ENCODE results near the gene ANKRD63.

Gene ANKRD63

GRCh38 chr15:40255033-40255432, 27.8 kb downstream of the ANKRD63 start:
- no peak for DNase-seq

GRCh38 chr15:40254452-40254851, 28.4 kb downstream of the ANKRD63 start:
- DNase-seq = no peak

GRCh38 chr15:40253167-40253790, 29.6 kb downstream of the ANKRD63 start:
- DNase-seq = no peak

DNA sequence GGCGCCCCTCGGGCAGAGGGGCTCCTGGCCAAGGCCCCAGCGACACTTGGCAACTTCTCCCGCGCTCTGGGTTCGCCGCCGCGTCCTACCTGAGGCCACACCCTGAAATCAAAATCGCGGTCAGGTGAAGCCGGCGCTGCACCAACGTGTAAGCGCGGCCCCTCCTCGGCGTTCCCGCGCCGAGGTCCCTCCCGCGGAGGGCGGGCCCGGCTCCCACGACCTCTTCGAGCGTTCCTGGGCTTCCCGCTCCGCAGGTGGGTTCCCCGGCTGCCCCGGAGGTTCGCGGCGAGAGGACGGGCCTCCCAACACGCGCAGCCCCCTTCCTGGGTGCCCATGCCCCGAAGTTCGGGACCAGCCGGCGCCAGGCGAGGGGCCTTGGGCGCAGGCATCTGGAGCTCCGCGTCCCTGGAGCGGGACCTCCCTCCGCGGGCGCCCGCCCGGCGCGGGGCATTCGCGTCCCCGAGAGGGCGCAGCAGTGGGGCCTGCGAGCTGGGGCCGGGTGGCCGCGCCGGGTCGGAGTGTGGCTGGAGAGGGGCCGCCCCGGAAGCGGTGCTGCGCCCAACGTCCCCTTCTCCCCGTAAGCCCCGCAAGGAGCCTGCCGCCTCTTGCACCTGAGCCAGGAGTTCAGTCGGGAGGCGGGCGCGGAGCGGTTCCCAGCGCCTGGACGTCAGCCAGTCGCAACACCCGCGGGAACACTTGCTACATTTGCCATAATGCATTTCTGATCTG, 30.3 kb downstream of the ANKRD63 start:
- DNase-seq = no peak

DNA sequence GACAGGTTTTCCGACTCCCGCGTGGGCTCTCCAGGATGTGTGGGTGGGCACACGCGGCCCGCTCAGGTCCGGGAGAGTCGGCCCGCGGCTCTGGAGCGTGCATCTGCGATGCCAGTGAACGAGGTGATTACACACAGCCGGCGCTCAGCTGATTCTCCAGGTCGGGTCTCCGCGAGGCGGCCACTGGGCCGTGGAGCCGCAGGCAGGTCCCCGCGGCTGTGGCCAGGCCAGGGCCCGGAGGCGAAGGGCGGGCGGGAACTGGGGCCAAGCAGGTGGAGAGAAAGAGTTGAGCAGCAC, 30.8 kb downstream of the ANKRD63 start:
- no peak for DNase-seq

DNA sequence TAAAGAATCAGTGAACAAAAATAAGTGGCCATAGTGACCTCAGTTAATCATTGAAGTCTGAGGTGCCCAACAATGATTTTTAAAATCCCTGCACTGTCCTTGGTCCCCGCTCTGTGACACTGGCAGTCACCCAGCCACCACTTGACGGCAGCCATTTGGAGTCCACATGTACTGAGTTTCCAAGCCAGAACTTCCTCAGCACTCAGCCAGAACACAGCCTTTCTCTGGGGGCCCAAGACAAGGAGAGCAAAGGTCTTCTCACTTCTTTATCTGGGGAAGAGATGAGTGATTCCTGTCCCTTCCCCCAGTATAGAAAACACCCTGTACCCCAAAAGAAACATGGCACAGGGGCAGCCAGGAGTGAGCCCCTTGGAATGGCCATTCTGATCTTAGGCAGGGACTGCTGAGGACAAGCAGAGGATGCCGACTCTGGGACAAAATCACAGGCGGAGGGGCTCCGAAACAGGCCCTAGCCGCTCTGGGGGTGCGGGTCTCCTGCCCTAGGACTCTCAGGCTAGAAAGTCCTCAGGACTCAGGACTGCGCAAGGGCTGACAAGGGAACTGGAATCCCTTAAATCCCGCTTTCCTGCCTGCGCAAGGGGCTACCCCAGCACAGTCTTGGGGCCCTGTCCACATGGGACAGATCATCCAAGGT, 31.3 kb downstream of the ANKRD63 start:
- no peak for DNase-seq

GRCh38 chr15:40250771-40251483, 31.9 kb downstream of the ANKRD63 start:
- DNase-seq = no peak

DNA sequence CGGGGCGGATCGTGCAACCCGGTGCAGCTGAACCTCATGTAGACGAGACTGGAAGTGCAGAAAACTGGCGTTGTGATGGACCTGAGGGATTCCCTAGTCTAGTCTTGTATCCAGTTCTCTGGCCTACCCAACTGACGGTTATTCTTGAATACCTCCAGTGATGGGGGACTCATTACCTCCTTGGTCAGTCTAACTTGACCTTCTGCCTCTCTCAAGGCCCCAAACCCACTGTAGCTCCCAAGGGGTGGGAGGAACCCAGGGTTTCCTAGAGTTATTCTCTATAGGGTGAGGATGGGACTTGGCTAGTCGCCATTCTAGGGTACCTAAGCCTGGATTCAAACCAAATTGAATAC, 32.6 kb downstream of the ANKRD63 start:
- no peak for DNase-seq

DNA sequence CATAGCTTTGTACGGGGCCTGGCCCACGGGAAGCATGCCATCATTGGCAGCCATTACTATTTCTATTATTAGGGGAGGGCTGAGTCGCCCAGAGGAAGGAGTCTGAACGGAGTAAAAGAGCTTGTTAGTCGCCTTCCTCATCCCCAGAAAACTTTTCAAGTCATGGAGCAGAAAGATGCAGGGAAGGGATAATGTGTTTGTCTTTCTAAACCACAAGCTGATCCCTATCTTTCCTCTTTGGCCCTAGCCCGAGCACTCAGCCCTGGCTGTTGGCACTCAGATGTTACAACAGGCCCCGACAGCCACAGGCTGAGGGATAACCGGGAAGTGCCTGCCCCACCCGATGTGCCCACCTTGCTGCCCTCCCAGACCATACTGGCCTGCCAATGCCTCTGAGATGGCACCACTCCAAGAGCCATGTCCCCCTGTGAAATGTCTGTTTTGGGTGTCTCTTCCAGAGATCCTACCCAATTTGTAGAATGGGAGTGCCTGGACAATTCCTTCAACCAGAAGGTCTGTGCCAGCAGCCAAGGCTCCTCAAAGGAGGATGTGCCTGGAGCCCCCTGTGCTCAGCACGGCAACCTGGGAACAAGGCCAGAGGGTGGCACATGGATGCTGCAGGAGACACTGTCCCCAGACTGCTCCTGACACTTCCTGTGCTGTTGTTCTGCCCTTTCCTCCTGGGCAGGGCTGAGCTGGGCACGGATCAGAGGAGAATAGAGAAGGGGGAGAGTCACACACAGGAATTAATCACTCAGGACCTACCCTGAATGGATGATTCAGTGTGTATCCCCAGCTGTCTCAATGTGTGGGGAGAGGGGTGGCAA, 33.2 kb downstream of the ANKRD63 start:
- no peak for DNase-seq

DNA sequence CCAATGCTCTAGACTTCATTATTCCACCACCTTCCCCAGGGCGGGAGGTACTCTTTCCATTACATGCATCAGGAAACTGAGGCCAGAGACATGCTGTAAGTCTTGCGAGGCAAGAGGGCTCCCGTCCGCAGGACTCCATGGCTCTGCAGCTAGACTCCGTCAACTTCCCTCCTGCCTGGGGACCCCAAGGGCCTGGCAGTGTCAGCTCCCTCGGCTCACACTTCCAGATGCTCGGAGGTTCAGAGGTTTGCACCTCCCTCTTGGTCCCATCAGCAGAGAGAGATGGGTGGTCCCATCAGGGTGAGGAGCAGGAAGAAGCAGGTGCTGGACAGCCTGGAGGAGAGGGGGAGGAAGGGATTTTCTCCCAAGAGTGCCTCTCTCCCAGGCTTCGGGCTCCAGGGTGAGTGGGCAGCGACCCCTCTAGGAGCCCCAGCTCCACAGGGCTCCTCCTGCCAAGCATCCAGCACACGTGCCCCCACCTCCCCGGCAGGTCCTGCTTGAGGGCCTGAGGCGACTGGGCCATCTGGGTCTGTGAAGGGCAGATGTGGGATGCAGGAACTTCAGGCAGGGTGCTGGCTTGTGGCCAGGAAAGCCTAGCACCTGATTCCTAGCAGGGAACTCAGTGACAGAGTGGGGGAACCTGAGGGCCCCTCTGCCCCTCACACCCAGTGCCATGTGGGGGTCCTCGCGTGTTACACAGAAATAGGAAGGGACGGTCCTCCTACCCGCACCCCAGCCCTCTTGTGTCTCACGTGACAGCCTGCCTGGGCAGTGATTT, 34.7 kb downstream of the ANKRD63 start:
- DNase-seq = no peak

DNA sequence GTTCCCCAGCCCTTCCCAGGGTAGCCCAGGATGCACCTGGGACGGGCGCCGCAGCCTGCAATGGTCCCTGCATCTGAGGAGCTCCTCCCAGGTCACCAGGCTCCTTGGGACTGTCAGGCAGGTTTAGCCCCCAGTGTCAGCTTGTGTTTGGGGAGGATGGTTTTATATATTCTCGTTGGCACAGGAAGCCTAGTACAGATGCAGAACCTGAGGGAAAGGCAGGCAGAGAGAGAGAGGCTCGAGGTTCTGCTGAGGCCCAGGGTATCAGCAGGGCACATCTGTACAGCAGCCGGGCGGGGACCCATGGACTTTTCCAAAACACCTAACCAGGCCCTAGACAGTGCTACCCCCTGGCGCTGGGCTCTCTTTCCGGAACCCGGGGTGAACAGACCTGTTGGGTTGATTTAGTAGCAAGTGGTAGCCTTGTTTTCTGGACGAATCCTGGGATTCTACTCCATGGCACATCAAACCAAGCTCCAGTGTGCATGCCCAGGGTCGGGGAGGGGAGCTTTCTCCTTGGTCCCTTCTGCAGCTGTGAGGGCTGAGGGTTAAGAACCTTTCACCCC, 35.4 kb downstream of the ANKRD63 start:
- DNase-seq = no peak

- no peak for DNase-seq
Measured at GRCh38 chr15:40246496-40247280, 36.2 kb downstream of the ANKRD63 start.

- DNase-seq = no peak
Measured at GRCh38 chr15:40245666-40246450, 37.0 kb downstream of the ANKRD63 start.

- DNase-seq = no peak
Measured at GRCh38 chr15:40244961-40245523, 37.8 kb downstream of the ANKRD63 start.

DNA sequence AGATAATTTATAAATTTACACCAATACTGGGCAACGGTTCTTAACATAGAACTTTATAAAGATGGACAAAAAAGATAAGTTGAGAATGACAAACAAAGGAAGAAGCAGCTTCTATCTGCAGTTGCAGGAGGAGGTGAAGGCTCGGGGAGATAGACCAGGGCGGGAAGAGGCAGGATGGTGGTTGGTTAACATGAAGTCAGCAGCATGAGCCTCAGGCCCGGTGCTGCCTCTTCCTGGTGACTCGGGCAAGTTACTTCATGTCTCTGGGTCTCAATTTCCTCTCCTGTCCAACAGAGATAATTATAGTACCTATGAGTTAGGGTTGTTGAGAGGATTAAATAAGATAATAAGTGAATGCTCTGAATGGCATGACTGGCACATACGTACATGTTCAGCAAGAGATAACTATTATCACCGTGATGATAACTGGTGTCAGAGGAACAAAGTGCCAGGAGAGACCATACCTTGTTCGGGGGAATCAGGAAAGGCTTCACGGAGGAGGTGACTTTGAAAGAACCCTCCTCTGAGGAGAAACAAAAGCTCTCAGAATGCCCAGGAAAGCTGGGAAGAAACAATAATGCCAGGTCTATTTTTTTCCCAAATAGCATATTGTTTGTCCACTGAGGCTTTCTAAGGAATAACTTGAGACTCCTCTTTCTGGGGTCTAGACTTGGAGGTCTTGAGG, 39.6 kb downstream of the ANKRD63 start:
- no peak for DNase-seq

DNA sequence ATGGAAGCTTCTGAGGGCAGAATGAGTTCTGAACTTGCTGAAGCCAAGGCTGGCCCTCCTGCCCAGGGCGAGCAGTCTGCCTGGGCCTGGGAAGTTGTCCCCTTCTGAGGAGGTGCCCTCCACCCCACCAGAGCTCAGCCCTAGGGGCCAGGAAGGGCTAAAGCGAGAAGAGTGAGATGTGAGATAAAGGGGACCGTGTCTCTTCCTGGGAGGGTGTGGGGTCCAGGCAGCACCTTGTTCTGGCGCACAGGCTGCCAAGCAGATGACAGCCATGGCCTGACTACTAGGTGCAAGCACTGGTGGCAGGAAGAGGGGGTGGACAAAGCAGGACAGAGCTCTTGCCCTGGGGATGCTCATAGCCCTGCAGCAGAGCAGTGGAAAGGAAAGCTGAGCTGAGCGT, 40.3 kb downstream of the ANKRD63 start:
- DNase-seq = no peak

GRCh38 chr15:40242213-40242599, 40.7 kb downstream of the ANKRD63 start:
- no peak for DNase-seq

- DNase-seq = no peak
Measured at GRCh38 chr15:40241269-40242212, 41.3 kb downstream of the ANKRD63 start.
